Cerebellar nuclear complex (tissue), 1 donor: ENCODE results near the gene TMEM218.
"Not testable (repeated sequence)": the region's sequence is repeated elsewhere in the genome, so short reads cannot be mapped to it uniquely, and the experiment has no call there.

Experiments used
- DNase-seq, 2 experiments: peaks; one replicate each; lab custom pipeline; 2025; lab: John Stamatoyannopoulos, UW

The TMEM218 gene

GRCh38 chr11:125090151-125090550 lies 21.3 kb downstream of the TMEM218 start:
- DNase-seq: not testable (repeated sequence)

- not testable (repeated sequence) for DNase-seq
These were observed 21.9 kb downstream of the TMEM218 start for GRCh38 chr11:125089481-125089880.

GRCh38 chr11:125088576-125089455 lies 22.6 kb downstream of the TMEM218 start:
- DNase-seq: no peak

GRCh38 chr11:125088123-125088522 lies 23.3 kb downstream of the TMEM218 start:
- DNase-seq: no peak

- no peak for DNase-seq
These were observed 24.7 kb downstream of the TMEM218 start for GRCh38 chr11:125086633-125087296.

GRCh38 chr11:125085301-125086081 lies 25.9 kb downstream of the TMEM218 start:
- DNase-seq: no peak

- no peak for DNase-seq
These were observed 26.6 kb downstream of the TMEM218 start for GRCh38 chr11:125084761-125085231.

- no peak for DNase-seq
These were observed 27.4 kb downstream of the TMEM218 start for GRCh38 chr11:125084057-125084416.

- DNase-seq: no peak
These were observed 27.9 kb downstream of the TMEM218 start for GRCh38 chr11:125083312-125084056.

- no peak for DNase-seq
These were observed 28.7 kb downstream of the TMEM218 start for GRCh38 chr11:125082611-125083311.

- no peak for DNase-seq
These were observed 29.4 kb downstream of the TMEM218 start for GRCh38 chr11:125082040-125082439.

GRCh38 chr11:125081098-125081798 lies 30.2 kb downstream of the TMEM218 start:
- DNase-seq: no peak

GRCh38 chr11:125080531-125080911 lies 30.9 kb downstream of the TMEM218 start:
- no peak for DNase-seq

- DNase-seq: no peak
These were observed 31.4 kb downstream of the TMEM218 start for GRCh38 chr11:125079878-125080530.

- DNase-seq: no peak
These were observed 32.1 kb downstream of the TMEM218 start for GRCh38 chr11:125079151-125079877.

GRCh38 chr11:125078516-125079140 lies 32.8 kb downstream of the TMEM218 start:
- no peak for DNase-seq

GRCh38 chr11:125078016-125078415 lies 33.4 kb downstream of the TMEM218 start:
- DNase-seq: no peak

- DNase-seq: no peak
These were observed 35.0 kb downstream of the TMEM218 start for GRCh38 chr11:125076378-125076945.
